Natural killer cell (primary cell): ENCODE results near the gene TUB. TPM values are rescaled to one million over a fixed set of nuclear protein-coding genes. Genes with fewer than 3 reads are reported as not detected.

Source experiments
- ATAC-seq, 3 donors: fragments of 150-1000 bp in 2 of 3; fragments of 200-7000 bp in 1 of 3; cut with Tn5 transposase; 1 replicate in 1 of 3; 2 replicates in 2 of 3; pipeline ENCODE4 v1.10.0; 2021; ENCODE audit warnings: mild to moderate bottlenecking in 2 of 3, moderate library complexity in 2 of 3
- DNase-seq, 2 donors: peaks; one replicate each; pipeline versions ENCODE4 v3.0.0 to v3.0.0-alpha.2; 2013 to 2021; ENCODE audit warnings: mixed read lengths in 1 of 2
- H3K27ac ChIP-seq: one replicate; pipeline ENCODE4 v1.5.1; 2013; ENCODE audit warnings: mild to moderate bottlenecking, low read length
- H3K27me3 ChIP-seq: one replicate; pipeline ENCODE4 v1.6.1; 2013; ENCODE audit warnings: low read length; ENCODE audit not compliant: control insufficient read depth, insufficient read depth
- H3K36me3 ChIP-seq: one replicate; pipeline ENCODE4 v1.6.1; 2013; ENCODE audit warnings: low read length; ENCODE audit not compliant: control insufficient read depth, insufficient read depth
- H3K4me1 ChIP-seq: one replicate; pipeline ENCODE4 v1.6.1; 2013; ENCODE audit warnings: low read length; ENCODE audit not compliant: control insufficient read depth, insufficient read depth
- H3K4me3 ChIP-seq: one replicate; pipeline ENCODE4 v1.5.1; 2013; ENCODE audit warnings: low read length
- H3K9me3 ChIP-seq: one replicate; pipeline ENCODE4 v1.6.1; 2013; ENCODE audit warnings: low read length; ENCODE audit not compliant: control insufficient read depth, insufficient read depth
- H3K27ac Mint-ChIP-seq, 2 donors: one replicate each; pipeline ENCODE4 v1.8.0; 2022; ENCODE audit warnings: mild to moderate bottlenecking in 2 of 2, mixed read lengths in 2 of 2, moderate library complexity in 1 of 2
- H3K27me3 Mint-ChIP-seq, 2 donors: one replicate each; pipeline ENCODE4 v1.8.0; 2022; ENCODE audit warnings: low read depth in 2 of 2, mixed read lengths in 2 of 2
- H3K36me3 Mint-ChIP-seq: one replicate; pipeline ENCODE4 v1.8.0; 2022; ENCODE audit warnings: mixed read lengths
- H3K4me1 Mint-ChIP-seq, 2 donors: one replicate each; pipeline ENCODE4 v1.8.0; 2022; ENCODE audit warnings: mixed read lengths in 2 of 2
- H3K4me3 Mint-ChIP-seq: one replicate; pipeline ENCODE4 v1.8.0; 2022; ENCODE audit warnings: mild to moderate bottlenecking, moderate library complexity, mixed read lengths
- H3K9me3 Mint-ChIP-seq, 2 donors: one replicate each; pipeline ENCODE4 v1.8.0; 2022; ENCODE audit warnings: mixed read lengths in 2 of 2
- CTCF ChIP-seq: fragments of 200-600 bp; IDR thresholded peaks from one replicate; pipeline ENCODE4 v1.8.0; 2022; ENCODE audit warnings: antibody characterized with exemption
- WGBS: methylation state at CpG from one replicate; pipeline ENCODE4 v1.1.7; 2013; ENCODE audit warnings: missing lambda C conversion rate; ENCODE audit not compliant: insufficient coverage; 5-methylcytosine and 5-hydroxymethylcytosine counted together
- intact Hi-C: fragments of 100-400 bp; cut with micrococcal nuclease; formaldehyde crosslinking; loops from one replicate; pipeline ENCODE4 v1.14.2; 2022
- total RNA-seq, 4 donors: library from RNA; stranded (reverse); fragments of 120-200 nt in 1 of 4; gene quantifications; one replicate each; pipeline versions ENCODE4 v1.2.3 to v1.2.4, GENCODE V29; 2013 to 2022

The TUB gene
- total RNA-seq, 3 donors from 2014 or later (not counting 1 experiment from before 2014, with no cell fraction given): not detected

GRCh38 chr11:8032576-8033304 is 48.3 kb upstream of the TUB start:
- Mint-ChIP-seq H3K9me3 (no peaks in the 10 kb centered on the region), H3K36me3 (no peaks in the 10 kb centered on the region), H3K27ac (no peak overlapping the region), H3K27me3 (peaks cover 21 to 42% of the 10 kb centered on the region in 2 donors), H3K4me1 (peaks cover 7 to 9% of the 10 kb centered on the region in 2 donors), H3K4me3 (no peak overlapping the region)
- Histone ChIP-seq H3K9me3 (no peaks in the 10 kb centered on the region), H3K4me1 (peaks cover 9% of the 10 kb centered on the region), H3K4me3 (no peak overlapping the region), H3K27ac (no peak overlapping the region), H3K36me3 (no peaks in the 10 kb centered on the region), H3K27me3 (peaks cover 2% of the 10 kb centered on the region)
- ATAC-seq: no peak
- no peak for DNase-seq
- WGBS: 34% methylated on average over 20 of the region's 20 CpGs
- intact Hi-C loops: loop anchor here (1.0 to 2.0 kb wide), 2 partner anchors 67 to 534 kb away; no protein-coding TSS in a partner anchor
- no peak for TF ChIP-seq CTCF

GRCh38 chr11:8033305-8034105 is 47.5 kb upstream of the TUB start:
- Mint-ChIP-seq H3K36me3 (no peaks in the 10 kb centered on the region), H3K4me3 (no peak overlapping the region), H3K27ac (no peak overlapping the region), H3K27me3 (peaks cover 21 to 41% of the 10 kb centered on the region in 2 donors), H3K9me3 (no peaks in the 10 kb centered on the region), H3K4me1 (peaks cover 7 to 9% of the 10 kb centered on the region in 2 donors)
- Histone ChIP-seq H3K4me1 (peaks cover 9% of the 10 kb centered on the region), H3K4me3 (no peak overlapping the region), H3K9me3 (no peaks in the 10 kb centered on the region), H3K36me3 (no peaks in the 10 kb centered on the region), H3K27ac (no peak overlapping the region), H3K27me3 (peaks cover 2% of the 10 kb centered on the region)
- TF ChIP-seq CTCF: peak; percentile 63
- ATAC-seq (peak; percentile 72 to 93 (median 76)), DNase-seq (peak; percentile 29 to 73)
- 46% methylated on average over 19 of the region's 19 CpGs for WGBS
- intact Hi-C loops: loop anchor here (1.0 to 2.0 kb wide), 2 partner anchors 66 to 533 kb away; no protein-coding TSS in a partner anchor

GRCh38 chr11:8034106-8034585 is 46.9 kb upstream of the TUB start:
- Histone ChIP-seq H3K27me3 (peaks cover 2% of the 10 kb centered on the region), H3K4me1 (peaks cover 9% of the 10 kb centered on the region), H3K9me3 (no peaks in the 10 kb centered on the region), H3K4me3 (no peak overlapping the region), H3K27ac (no peak overlapping the region), H3K36me3 (no peaks in the 10 kb centered on the region)
- Mint-ChIP-seq H3K36me3 (no peaks in the 10 kb centered on the region), H3K9me3 (no peaks in the 10 kb centered on the region), H3K4me3 (no peak overlapping the region), H3K4me1 (peaks cover 7 to 9% of the 10 kb centered on the region in 2 donors), H3K27ac (no peak overlapping the region), H3K27me3 (peaks cover 21 to 41% of the 10 kb centered on the region in 2 donors)
- no peak for TF ChIP-seq CTCF
- intact Hi-C loops: no loop called here
- no peak for ATAC-seq
- DNase-seq: no peak
- 80% methylated on average over 3 of the region's 3 CpGs for WGBS
